Endothelial cell of umbilical vein (primary cell): Measurements from ENCODE around the gene ABCA7. TPM values are rescaled to one million over a fixed set of nuclear protein-coding genes. Genes with fewer than 3 reads are reported as not detected.

Experiments used
- BruUV-seq: library from RNA; stranded (reverse); fragments of 400-500 nt; replicated peaks from 2 replicates; lab custom pipeline; 2021; lab: Mats Ljungman, UMichigan
- CTCF ChIA-PET: fragments of 300-600, 350-600 bp; sonication (Branson Sonifier 250); formaldehyde crosslinking; loops from one replicate; lab custom pipeline; 2021; ENCODE audit warnings: antibody characterized with exemption, inconsistent platforms; lab: Charles Lee
- POLR2A ChIA-PET: fragments of 300-600, 350-600 bp; sonication (Branson Sonifier 250); formaldehyde crosslinking; loops from one replicate; lab custom pipeline; 2021; ENCODE audit warnings: antibody characterized with exemption, inconsistent platforms; lab: Charles Lee
- DNase-seq: peaks from one replicate; pipeline ENCODE4 v3.0.0-alpha.2; 2011; ENCODE audit warnings: low read depth, low spot score
- FAIRE-seq: peaks from 2 replicates; lab custom pipeline; 2011; peaks lifted over from hg19 to GRCh38; lab: Jason Lieb, UNC
- H2AFZ ChIP-seq: 2 replicates; pipeline ENCODE4 v1.6.0; 2012; ENCODE audit warnings: low read depth, low read length, control low read depth, inconsistent platforms
- H3K27ac ChIP-seq: 2 replicates; pipeline ENCODE4 v1.5.1; 2011; ENCODE audit warnings: low read depth, mild to moderate bottlenecking, control low read depth, low read length, moderate library complexity; ENCODE audit not compliant: insufficient read depth
- H3K27me3 ChIP-seq, 2 experiments: 2 replicates each; pipeline versions ENCODE4 v1.6.0 to v1.6.1; 2011; ENCODE audit warnings: low read length in 2 of 2, mixed read lengths in 1 of 2; ENCODE audit not compliant: control insufficient read depth in 2 of 2, insufficient read depth in 2 of 2
- H3K36me3 ChIP-seq, 2 experiments: 2 replicates in 1 of 2; 3 replicates in 1 of 2; pipeline ENCODE4 v1.5.1; 2011; ENCODE audit warnings: low read length in 2 of 2, mild to moderate bottlenecking in 1 of 2, moderate library complexity in 1 of 2; ENCODE audit not compliant: control insufficient read depth in 2 of 2, insufficient read depth in 2 of 2; ENCODE audit errors: extremely low read depth in 1 of 2
- H3K4me1 ChIP-seq: 3 replicates; pipeline ENCODE4 v1.5.1; 2011; ENCODE audit warnings: mild to moderate bottlenecking, low read length; ENCODE audit not compliant: control insufficient read depth, insufficient read depth; ENCODE audit errors: extremely low read depth
- H3K4me2 ChIP-seq: 2 replicates; pipeline ENCODE4 v1.6.1; 2011; ENCODE audit warnings: low read length, control low read depth, mixed read lengths; ENCODE audit not compliant: insufficient read depth
- H3K4me3 ChIP-seq, 3 experiments: fragments of 200-600 bp in 1 of 3; sonication (generic), shearing (Covaris generic) in 1 of 3; replicated peaks in 1 of 3; 2 replicates each; pipeline ENCODE4 v1.5.1; 2011 to 2016; ENCODE audit warnings: control low read depth in 3 of 3, low read length in 3 of 3, mild to moderate bottlenecking in 2 of 3, inconsistent platforms in 1 of 3, low read depth in 1 of 3, moderate library complexity in 1 of 3; ENCODE audit not compliant: insufficient read depth in 1 of 3
- H3K79me2 ChIP-seq: 2 replicates; pipeline ENCODE4 v1.6.0; 2012; ENCODE audit warnings: low read length, inconsistent platforms; ENCODE audit not compliant: control insufficient read depth, insufficient read depth
- H3K9ac ChIP-seq: replicated peaks from 2 replicates; pipeline ENCODE3; 2011; ENCODE audit warnings: low read length, control low read depth; ENCODE audit not compliant: insufficient read depth; ENCODE audit errors: extremely low read depth
- H3K9me1 ChIP-seq: replicated peaks from 3 replicates; pipeline ENCODE4 v1.6.0; 2011; ENCODE audit warnings: mild to moderate bottlenecking, low read length; ENCODE audit not compliant: control insufficient read depth, insufficient read depth; ENCODE audit errors: extremely low read depth
- H3K9me3 ChIP-seq: replicated peaks from 2 replicates; pipeline ENCODE4 v1.5.1; 2012; ENCODE audit warnings: low read length, inconsistent platforms; ENCODE audit not compliant: control insufficient read depth, insufficient read depth
- H4K20me1 ChIP-seq: replicated peaks from 2 replicates; pipeline ENCODE3; 2011; ENCODE audit warnings: mild to moderate bottlenecking, low read length; ENCODE audit not compliant: control insufficient read depth, insufficient read depth; ENCODE audit errors: extremely low read depth
- CTCF ChIP-seq, 2 donors: IDR thresholded peaks; 1 replicate in 1 of 2; 2 replicates in 1 of 2; pipeline ENCODE4 v1.5.1; 2011; ENCODE audit warnings: low read length in 2 of 2, mild to moderate bottlenecking in 2 of 2, moderate library complexity in 2 of 2, control low read depth in 1 of 2, inconsistent platforms in 1 of 2, low read depth in 1 of 2; ENCODE audit not compliant: insufficient read depth in 1 of 2; ENCODE audit errors: extremely low read depth in 1 of 2
- EZH2 ChIP-seq: IDR thresholded peaks from 2 replicates; pipeline ENCODE4 v1.6.1; 2012; ENCODE audit warnings: borderline replicate concordance, low read depth, mild to moderate bottlenecking, moderate library complexity, low read length, inconsistent platforms; ENCODE audit not compliant: severe bottlenecking
- FOS ChIP-seq: IDR thresholded peaks from 2 replicates; pipeline ENCODE4 v1.6.1; 2011; ENCODE audit warnings: mild to moderate bottlenecking, low read length, moderate library complexity, borderline replicate concordance; ENCODE audit not compliant: insufficient read depth
- GATA2 ChIP-seq: IDR thresholded peaks from 2 replicates; pipeline ENCODE4 v1.7.0; 2011; ENCODE audit warnings: low read depth, mild to moderate bottlenecking, moderate library complexity, mixed read lengths, low read length; ENCODE audit not compliant: insufficient read length, insufficient read depth
- JUN ChIP-seq: IDR thresholded peaks from 2 replicates; pipeline ENCODE4 v1.6.1; 2011; ENCODE audit warnings: borderline replicate concordance, low read depth; ENCODE audit not compliant: insufficient read length, insufficient read depth
- MAX ChIP-seq: IDR thresholded peaks from 2 replicates; pipeline ENCODE4 v1.6.1; 2011; ENCODE audit not compliant: insufficient read depth, insufficient read length
- MYC ChIP-seq: IDR thresholded peaks from one replicate; pipeline ENCODE4 v1.6.1; 2011; ENCODE audit warnings: mild to moderate bottlenecking, low read depth, low read length
- POLR2A ChIP-seq: IDR thresholded peaks from 2 replicates; pipeline ENCODE4 v1.6.1; 2012; ENCODE audit warnings: low read depth, mild to moderate bottlenecking, control low read depth, low read length
- POLR2AphosphoS5 ChIP-seq: IDR thresholded peaks from 2 replicates; pipeline ENCODE4 v1.6.1; 2012; ENCODE audit warnings: low read depth, mild to moderate bottlenecking, control low read depth, low read length, moderate library complexity; ENCODE audit not compliant: insufficient read depth
- dilution Hi-C: fragments of 300-500 bp; cut with MboI; formaldehyde crosslinking; loops from one replicate; pipeline ENCODE4 v1.15.0; 2019; ENCODE audit warnings: low sequenced_read_pairs; ENCODE audit not compliant: extremely low pct_ligation_motif_present
- intact Hi-C: fragments of 100-400 bp; cut with micrococcal nuclease; formaldehyde crosslinking; loops from one replicate; pipeline ENCODE4 v1.10.0; 2022
- polyA plus RNA-seq, 4 experiments: library from polyadenylated mRNA; depleted of rRNA in 3 of 4; stranded (reverse) in 3 of 4; unstranded in 1 of 4; fragments of >200 nt; gene quantifications; 2 replicates each; pipeline versions ENCODE4 v1.2.1 to v1.2.3, GENCODE V29; 2011 to 2012; ENCODE audit warnings: missing spikeins in 1 of 4
- total RNA-seq: library from RNA; stranded (reverse); gene quantifications from 2 replicates; pipeline ENCODE4 v1.2.3, GENCODE V29; 2021

ABCA7 gene
- total and polyA plus RNA-seq, 2 donors (not counting 3 experiments of a cell fraction or from before 2014, with no cell fraction given) = 5.7 to 9.8 TPM

- POLR2A ChIA-PET = no interaction called here
- TF ChIP-seq GATA2 (no peak), FOS (no peak), POLR2A (no peak), EZH2 (no peak), MYC (no peak), CTCF (IDR thresholded peaks at IDR 0.05; ENCODE audit: extremely low read depth in 1 of 2, insufficient read depth in 1 of 2, low read depth in 1 of 2, low read length in 2 of 2) (no peak), POLR2AphosphoS5 (no peak), MAX (no peak), JUN (no peak)
- intact Hi-C loops = no loop called here
Observed at GRCh38 chr19:1002600-1002999, 37.3 kb upstream of the ABCA7 start.

More at GRCh38 chr19:1002600-1002999, 37.3 kb upstream of the ABCA7 start:
- FAIRE-seq (no peak), DNase-seq (no peak)
- Histone ChIP-seq H3K4me2 (no peak overlapping the region), H3K9ac (no peak overlapping the region), H3K9me3 (no peaks in the 10 kb centered on the region), H3K9me1 (no peaks in the 10 kb centered on the region), H3K36me3 (no peaks in the 10 kb centered on the region), H3K27ac (no peak overlapping the region), H3K27me3 (peaks cover 12 to 14% of the 10 kb centered on the region in 2 experiments), H4K20me1 (no peaks in the 10 kb centered on the region), H2AFZ (no peak overlapping the region), H3K4me1 (no peaks in the 10 kb centered on the region), H3K4me3 (no peak overlapping the region), H3K79me2 (no peaks in the 10 kb centered on the region)
- CTCF ChIA-PET = no interaction called here
- dilution Hi-C loops = no loop called here
- no TSS peak for BruUV-seq
